HG03354 (cell line): ENCODE measurements around the gene ETV7.
"Not testable (repeated sequence)": the region's sequence is repeated elsewhere in the genome, so short reads cannot be mapped to it uniquely, and the experiment has no call there.

Source experiments
- ATAC-seq: cut with Tn5 transposase; IDR thresholded peaks from one replicate; pipeline ENCODE4 v1.9.1; 2021; ENCODE audit warnings: mild to moderate bottlenecking; ENCODE audit not compliant: unreplicated experiment, poor library complexity, severe bottlenecking

Gene ETV7

GRCh38 chr6:36368921-36369865 lies 18.3 kb downstream of the ETV7 start:
- ATAC-seq = no peak

GRCh38 chr6:36368421-36368820 lies 19.0 kb downstream of the ETV7 start:
- no peak for ATAC-seq

GRCh38 chr6:36367743-36368142 lies 19.7 kb downstream of the ETV7 start:
- no peak for ATAC-seq

- no peak for ATAC-seq
These were observed 22.6 kb downstream of the ETV7 start for GRCh38 chr6:36364669-36365479.

GRCh38 chr6:36364061-36364635 lies 23.3 kb downstream of the ETV7 start:
- not testable (repeated sequence) for ATAC-seq

- not testable (repeated sequence) for ATAC-seq
These were observed 24.1 kb downstream of the ETV7 start for GRCh38 chr6:36363371-36363752.

GRCh38 chr6:36362551-36363370 lies 24.7 kb downstream of the ETV7 start:
- no peak for ATAC-seq

GRCh38 chr6:36361071-36361470 lies 26.4 kb downstream of the ETV7 start:
- no peak for ATAC-seq

- ATAC-seq = no peak
These were observed 27.0 kb downstream of the ETV7 start for GRCh38 chr6:36360241-36361054.

GRCh38 chr6:36358226-36358915 lies 29.1 kb downstream of the ETV7 start:
- no peak for ATAC-seq

GRCh38 chr6:36357872-36358225 lies 29.6 kb downstream of the ETV7 start:
- no peak for ATAC-seq

- no peak for ATAC-seq
These were observed 31.6 kb downstream of the ETV7 start for GRCh38 chr6:36355819-36356218.

GRCh38 chr6:36353411-36353915 lies 34.0 kb downstream of the ETV7 start:
- no peak for ATAC-seq

GRCh38 chr6:36352477-36353157 lies 34.9 kb downstream of the ETV7 start:
- no peak for ATAC-seq

- ATAC-seq = no peak
These were observed 36.5 kb downstream of the ETV7 start for GRCh38 chr6:36350681-36351571.

- no peak for ATAC-seq
These were observed 37.4 kb downstream of the ETV7 start for GRCh38 chr6:36350082-36350481.

- no peak for ATAC-seq
These were observed 38.2 kb downstream of the ETV7 start for GRCh38 chr6:36349240-36349639.
